GM12864 (cell line): Measurements from ENCODE around the gene KDM1B.

Experiments used
- DNase-seq: peaks from one replicate; pipeline ENCODE4 v3.0.0-alpha.2; 2011; ENCODE audit warnings: low read depth
- H3K4me3 ChIP-seq: 2 replicates; pipeline ENCODE4 v1.5.1; 2011; ENCODE audit warnings: mild to moderate bottlenecking, low read depth, low read length, control low read depth
- TF ChIP-seq, protein P1 (sequence below): IDR thresholded peaks from 2 replicates; pipeline ENCODE4 v1.5.1; 2011; ENCODE audit warnings: low read depth, mild to moderate bottlenecking, moderate library complexity, low read length, control low read depth, inconsistent platforms; ENCODE audit errors: missing control alignments

KDM1B gene

DNA sequence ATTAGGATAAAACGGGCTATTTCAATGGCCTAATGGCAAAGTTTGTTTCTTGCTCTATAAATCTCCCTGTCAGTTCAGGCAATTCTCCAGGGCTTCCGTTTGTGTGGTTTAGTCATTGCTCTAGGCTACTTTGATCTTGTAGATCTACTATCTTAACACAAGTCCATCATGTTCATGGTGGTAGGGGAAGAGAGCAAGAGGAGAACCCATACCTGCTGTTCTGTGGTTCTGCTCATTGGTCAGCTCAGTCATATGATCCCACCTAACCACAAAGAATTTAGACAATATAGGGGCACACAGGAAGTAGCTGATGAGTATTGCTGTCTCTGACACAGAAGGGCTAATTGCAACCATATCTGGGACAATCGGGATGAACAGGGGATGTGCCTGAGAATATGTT lies 114.0 kb downstream of the KDM1B start:
- DNase-seq, result no peak
- no peak overlapping the region for H3K4me3 ChIP-seq
- TF ChIP-seq, protein P1, sequence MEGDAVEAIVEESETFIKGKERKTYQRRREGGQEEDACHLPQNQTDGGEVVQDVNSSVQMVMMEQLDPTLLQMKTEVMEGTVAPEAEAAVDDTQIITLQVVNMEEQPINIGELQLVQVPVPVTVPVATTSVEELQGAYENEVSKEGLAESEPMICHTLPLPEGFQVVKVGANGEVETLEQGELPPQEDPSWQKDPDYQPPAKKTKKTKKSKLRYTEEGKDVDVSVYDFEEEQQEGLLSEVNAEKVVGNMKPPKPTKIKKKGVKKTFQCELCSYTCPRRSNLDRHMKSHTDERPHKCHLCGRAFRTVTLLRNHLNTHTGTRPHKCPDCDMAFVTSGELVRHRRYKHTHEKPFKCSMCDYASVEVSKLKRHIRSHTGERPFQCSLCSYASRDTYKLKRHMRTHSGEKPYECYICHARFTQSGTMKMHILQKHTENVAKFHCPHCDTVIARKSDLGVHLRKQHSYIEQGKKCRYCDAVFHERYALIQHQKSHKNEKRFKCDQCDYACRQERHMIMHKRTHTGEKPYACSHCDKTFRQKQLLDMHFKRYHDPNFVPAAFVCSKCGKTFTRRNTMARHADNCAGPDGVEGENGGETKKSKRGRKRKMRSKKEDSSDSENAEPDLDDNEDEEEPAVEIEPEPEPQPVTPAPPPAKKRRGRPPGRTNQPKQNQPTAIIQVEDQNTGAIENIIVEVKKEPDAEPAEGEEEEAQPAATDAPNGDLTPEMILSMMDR, result no peak

DNA sequence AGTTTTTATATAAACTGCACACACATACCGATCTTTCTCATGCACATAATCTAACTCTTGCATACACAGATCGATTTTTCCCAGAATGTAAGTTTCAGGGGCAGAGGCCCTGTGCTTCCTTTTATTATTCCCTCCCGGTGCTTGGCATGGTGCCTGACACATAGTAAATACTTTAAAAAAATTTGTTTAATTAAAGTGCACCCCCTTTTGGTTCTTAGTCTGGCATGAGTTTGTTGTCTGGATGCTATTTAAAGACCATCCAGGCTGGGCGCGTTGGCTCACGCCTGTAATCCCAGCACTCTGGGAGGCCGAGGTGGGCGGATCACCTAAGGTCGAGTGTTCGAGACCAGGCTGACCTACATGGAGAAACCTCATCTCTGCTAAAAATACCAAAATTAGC lies 114.5 kb downstream of the KDM1B start:
- TF ChIP-seq, protein P1, result no peak

DNA sequence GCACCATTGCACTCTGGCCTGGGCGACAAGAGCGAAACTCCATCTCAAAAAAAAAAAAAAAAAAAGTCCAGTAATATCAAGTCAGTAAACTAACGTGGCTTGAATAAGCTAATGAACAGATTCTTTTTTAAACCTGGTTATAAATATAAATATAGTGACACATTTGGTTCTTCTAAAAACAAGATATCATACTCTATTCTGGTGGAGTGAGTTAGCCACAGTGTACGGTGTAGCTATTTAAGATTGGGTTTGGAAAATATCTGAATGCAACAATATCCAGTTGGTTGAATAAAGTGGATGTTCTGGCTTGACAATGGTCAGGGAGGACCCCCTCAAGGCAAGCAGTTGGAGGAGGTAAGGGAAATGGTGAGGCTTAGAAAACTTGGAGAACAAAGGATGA lies 115.0 kb downstream of the KDM1B start:
- H3K4me3 ChIP-seq, result no peak overlapping the region
- no peak for DNase-seq
- TF ChIP-seq, protein P1, result no peak

More for the DNA sequence above, 114.5 kb downstream of the KDM1B start:
- H3K4me3 ChIP-seq, result no peak overlapping the region
- no peak for DNase-seq
